HL-60 (cell line): ENCODE measurements around the gene NPHP1.

Source experiments
- DNase-seq, 2 experiments: peaks; one replicate each; pipeline ENCODE4 v3.0.0-alpha.2; 2010 to 2020; ENCODE audit warnings: low read depth in 1 of 2, low spot score in 1 of 2
- H3K27ac ChIP-seq: fragments of 250-450 bp; sonication (Bioruptor Pico); replicated peaks from 2 replicates; pipeline ENCODE4 v1.5.1; 2020; ENCODE audit warnings: mild to moderate bottlenecking, moderate library complexity
- H3K27me3 ChIP-seq: fragments of 250-450 bp; sonication (Bioruptor Pico); 2 replicates; pipeline ENCODE4 v1.5.1; 2021; ENCODE audit warnings: mild to moderate bottlenecking, moderate library complexity; ENCODE audit not compliant: insufficient read depth, poor library complexity, severe bottlenecking
- H3K4me3 ChIP-seq: replicated peaks from 2 replicates; pipeline ENCODE4 v1.5.1; 2011; ENCODE audit warnings: mild to moderate bottlenecking, control low read depth, low read length; ENCODE audit not compliant: insufficient read depth
- CTCF ChIP-seq: IDR thresholded peaks from one replicate; pipeline ENCODE4 v1.5.1; 2011; ENCODE audit warnings: low read length, control low read depth, inconsistent platforms; ENCODE audit not compliant: insufficient read depth
- GABPA ChIP-seq: IDR thresholded peaks from 2 replicates; pipeline ENCODE4 v1.6.1; 2012; ENCODE audit warnings: low read depth
- POLR2AphosphoS5 ChIP-seq: IDR thresholded peaks from 2 replicates; pipeline ENCODE4 v1.6.1; 2012; ENCODE audit warnings: low read depth
- REST ChIP-seq: IDR thresholded peaks from 2 replicates; pipeline ENCODE4 v1.6.1; 2012; ENCODE audit warnings: low read depth; ENCODE audit not compliant: insufficient replicate concordance
- SPI1 ChIP-seq: IDR thresholded peaks from 2 replicates; pipeline ENCODE4 v1.6.1; 2012; ENCODE audit warnings: low read depth, mild to moderate bottlenecking, borderline replicate concordance

NPHP1 gene

GRCh38 chr2:110124038-110124825, 80.6 kb downstream of the NPHP1 start:
- H3K27ac ChIP-seq, result no peak overlapping the region
- no peak for DNase-seq
- TF ChIP-seq REST (no peak), SPI1 (no peak), POLR2AphosphoS5 (no peak), GABPA (no peak), CTCF (no peak)

GRCh38 chr2:110121592-110121991, 83.2 kb downstream of the NPHP1 start:
- DNase-seq, result no peak
- Histone ChIP-seq H3K27me3 (peaks cover 2% of the 10 kb centered on the region), H3K4me3 (no peak overlapping the region), H3K27ac (no peak overlapping the region)
- TF ChIP-seq POLR2AphosphoS5 (no peak), GABPA (no peak), CTCF (no peak), SPI1 (no peak), REST (no peak)

More at GRCh38 chr2:110124038-110124825, 80.6 kb downstream of the NPHP1 start:
- H3K27me3 ChIP-seq, result peaks cover 2% of the 10 kb centered on the region
- H3K4me3 ChIP-seq, result no peak overlapping the region

- Histone ChIP-seq H3K27ac (no peak overlapping the region), H3K27me3 (peaks cover 2% of the 10 kb centered on the region), H3K4me3 (no peak overlapping the region)
- DNase-seq, result no peak
- no peak for TF ChIP-seq GABPA
- TF ChIP-seq POLR2AphosphoS5, result no peak
- TF ChIP-seq CTCF, result no peak
- TF ChIP-seq SPI1, result no peak
- no peak for TF ChIP-seq REST
These were observed 83.8 kb downstream of the NPHP1 start for GRCh38 chr2:110121052-110121334.
